CMK (cell line): ENCODE results near the gene XPR1.

Source experiments
- DNase-seq: peaks from one replicate; pipeline ENCODE4 v3.0.0-alpha.2; 2010; ENCODE audit warnings: low read depth

Gene XPR1

DNA sequence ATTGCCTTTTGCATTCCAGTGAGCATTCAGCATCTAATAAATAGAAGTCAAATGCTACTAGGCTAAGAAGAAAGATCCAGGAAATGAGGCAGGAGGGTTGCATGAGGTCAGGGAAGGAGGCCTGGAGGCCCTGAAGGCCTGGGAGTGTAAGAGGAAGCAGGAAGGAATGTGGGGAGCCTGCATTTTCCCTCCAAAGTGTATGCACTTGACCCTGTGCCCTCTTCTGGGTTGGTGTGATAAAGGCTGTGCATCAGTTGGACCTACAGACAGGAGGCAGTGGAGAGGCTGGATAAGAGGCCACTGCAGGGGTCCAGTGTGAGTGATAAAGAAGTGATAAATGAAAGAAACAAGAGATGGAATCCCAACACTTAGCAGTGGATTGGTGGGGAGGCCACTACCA is 301.3 kb downstream of the XPR1 start:
- peak; percentile 81 for DNase-seq

DNA sequence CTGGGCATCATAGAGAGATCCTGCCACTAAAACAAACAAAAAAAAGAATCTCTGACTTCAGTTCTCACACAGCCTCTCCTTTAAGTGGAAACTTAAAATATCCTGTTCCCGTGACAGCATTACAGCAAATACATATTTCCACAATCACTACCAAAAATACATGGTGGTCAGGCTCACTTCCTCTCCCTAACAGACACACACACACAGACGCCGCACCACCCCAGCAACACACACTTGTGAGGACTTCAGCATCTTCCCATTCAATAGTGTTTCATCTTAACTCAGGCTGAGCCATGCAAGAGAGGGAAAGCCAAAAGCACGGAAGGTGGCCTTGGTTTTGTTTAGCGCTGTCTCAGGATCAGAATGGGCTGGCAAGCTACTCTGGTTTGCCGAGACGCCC is 302.7 kb downstream of the XPR1 start:
- DNase-seq = no peak

DNA sequence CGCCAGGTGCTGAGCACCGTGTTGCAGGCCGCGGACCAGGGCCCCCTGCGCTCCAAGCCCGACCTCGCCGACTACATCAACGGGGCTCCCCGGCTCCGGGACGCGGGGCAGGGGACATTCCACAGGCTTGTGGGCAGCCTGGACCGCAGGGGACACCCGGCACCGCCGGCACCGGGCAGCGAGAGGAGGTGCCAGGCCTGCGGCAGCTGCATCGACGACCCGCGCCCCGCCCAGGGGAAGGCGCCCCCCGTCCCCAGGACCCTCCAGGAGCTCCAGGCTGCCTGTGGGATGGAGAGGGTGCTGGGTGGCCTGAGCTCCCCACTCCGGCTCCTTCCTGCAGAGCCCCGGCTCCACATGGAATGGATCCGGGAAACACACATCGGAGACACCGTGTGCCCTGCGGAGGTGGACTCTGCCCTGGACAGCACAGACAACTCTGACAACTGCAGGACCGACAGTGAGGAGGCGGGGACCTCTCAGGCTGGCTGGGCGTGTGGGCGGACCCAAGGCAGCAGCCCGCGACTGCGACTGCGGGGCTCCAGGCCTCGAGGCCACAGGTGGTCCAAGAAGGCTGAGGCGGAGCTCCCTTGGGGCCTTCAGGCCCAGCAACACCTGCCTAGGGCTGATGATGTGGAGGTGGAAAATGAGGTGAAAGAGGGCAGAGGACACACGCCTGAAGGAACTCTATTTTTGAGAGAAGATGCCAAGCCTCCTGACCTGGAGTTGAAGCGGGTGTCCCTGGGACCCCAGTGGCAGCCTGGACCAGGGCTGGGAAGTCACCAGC is 303.7 kb downstream of the XPR1 start:
- no peak for DNase-seq

DNA sequence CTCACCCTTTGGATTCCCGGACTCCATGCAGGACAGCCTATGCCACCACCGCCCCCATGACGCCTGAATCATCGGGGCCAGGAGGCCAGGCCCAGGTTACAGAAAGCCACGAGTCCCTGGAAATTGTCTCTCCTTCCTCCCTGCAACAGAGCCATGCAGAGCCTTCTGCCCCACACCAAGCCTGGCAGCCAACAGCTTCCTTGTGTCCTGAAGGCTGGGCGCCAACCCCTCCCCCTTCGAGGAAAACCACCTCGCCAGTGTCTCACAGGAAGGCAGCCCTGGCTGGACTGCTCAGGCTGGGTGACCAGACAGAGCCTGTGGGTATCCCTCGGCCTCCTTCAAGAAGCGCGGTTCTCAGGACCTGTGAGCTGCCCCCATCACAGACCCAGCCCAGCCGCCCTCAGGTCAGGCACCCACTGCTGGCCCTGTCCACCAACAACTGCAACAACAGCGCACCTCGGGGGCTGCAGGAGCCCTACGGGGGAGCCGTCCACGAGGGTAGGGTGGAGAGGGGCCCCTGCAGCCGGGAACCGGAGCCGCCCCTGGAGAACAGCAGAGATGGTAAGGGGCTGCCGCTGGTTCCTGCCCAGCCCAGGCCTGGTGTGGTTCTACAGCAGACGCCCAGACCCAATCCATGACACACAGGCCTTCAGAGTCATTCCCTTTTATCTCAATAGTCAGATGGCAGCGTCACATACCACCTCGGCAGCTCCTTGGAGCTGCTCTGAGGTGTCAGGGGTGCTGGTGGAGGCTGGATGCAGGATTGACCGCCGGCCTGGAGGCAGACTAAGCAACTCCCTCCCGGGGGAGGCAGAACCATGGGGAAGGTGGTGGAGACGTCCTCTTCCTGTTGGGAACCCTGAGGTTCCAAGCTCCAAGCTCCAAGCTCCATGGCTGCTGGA is 304.5 kb downstream of the XPR1 start:
- DNase-seq = no peak

DNA sequence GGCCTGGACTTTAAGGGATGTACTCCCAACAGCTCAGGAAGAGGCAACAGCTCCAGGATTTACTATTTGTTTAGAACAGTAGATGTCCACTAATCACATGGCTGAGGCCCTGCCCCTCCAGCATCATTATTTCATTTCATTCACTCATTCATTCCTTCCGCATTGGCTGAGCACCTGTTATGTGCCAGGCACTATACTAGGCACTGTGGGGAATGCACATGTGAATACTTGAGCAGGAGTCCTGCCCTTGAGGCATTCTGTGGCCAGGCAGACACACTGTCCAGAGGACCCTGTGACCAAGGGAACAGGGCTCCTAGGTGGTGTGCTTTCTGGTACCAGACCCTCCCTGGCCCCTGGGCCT is 305.2 kb downstream of the XPR1 start:
- no peak for DNase-seq

DNA sequence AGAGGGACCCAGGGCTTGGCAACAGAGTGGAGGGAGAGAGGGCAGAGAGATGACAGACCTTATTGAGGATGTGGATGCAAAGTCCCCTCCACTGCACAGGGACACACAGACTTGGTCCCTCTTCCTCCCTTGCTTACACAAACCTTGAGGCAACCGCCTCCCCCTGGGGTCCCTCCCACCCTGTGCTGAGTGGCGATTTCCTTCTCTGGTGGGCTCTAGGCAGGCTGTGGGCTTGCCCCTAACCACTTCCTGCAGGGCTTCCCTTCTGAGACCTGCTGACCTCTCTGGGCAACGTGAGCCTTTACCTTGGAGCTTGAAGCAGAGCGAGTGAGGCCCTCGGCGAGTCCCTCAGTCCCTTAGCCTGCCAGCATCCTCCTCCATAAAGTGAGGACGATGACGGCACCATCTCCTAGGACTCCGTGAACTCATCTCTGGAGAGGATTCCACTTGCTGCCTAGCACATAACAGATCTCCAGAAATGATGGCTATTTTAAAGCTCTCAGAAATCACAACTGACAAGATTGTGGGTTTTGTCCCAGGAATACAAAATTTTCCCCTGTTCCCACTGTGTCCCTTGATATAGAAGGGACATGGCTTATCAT is 305.9 kb downstream of the XPR1 start:
- DNase-seq = no peak

DNA sequence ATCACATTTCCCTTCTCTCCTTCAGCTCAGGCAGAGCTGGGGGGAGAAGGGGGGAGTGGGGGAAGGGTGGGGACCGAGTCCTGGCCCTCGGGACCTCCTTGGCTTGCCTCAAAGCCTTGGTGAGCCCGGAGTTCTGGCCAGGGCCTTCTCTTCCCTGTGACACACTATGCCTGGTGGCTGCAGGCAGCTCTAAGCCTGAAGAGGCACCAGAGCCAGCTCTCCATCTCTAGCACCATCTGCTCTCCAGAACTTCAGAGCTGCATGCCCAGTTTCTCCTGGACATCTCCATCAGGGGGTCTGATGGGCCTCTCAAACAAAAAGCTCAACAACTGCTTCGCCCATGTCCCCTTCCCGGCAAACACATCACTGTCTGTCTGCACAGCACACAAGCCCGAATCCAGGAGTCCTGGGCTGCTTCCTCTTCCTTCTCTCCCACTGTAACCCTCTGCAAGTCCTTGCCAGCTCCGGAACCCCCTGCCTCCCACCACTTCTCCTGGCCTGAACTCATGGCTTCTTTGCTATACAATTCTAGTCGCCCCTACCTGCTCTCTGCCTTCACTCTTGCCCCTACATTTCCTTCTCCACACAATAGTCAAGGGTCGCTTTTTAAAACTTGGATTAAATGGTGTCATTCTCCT is 307.4 kb downstream of the XPR1 start:
- DNase-seq = no peak

DNA sequence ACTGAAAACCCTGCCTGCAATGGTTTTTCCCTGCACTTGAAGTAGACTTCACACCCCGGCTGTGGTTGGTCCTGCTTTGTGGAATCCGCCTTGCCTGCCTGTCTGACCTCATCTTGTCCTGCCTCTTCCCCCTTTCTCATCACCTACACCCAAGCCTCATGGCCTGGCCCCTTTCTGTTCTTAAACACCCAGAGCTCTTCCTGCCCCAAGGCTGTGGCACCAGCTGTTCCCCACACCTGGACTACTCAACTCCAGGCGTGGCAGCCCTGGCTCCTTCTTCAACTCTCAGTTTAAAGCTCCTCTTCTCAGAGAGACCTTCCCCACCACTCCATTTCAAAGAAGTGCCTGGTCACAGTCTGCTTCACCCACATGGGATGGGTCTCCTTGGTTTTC is 307.9 kb downstream of the XPR1 start:
- no peak for DNase-seq
